K562 (cell line): ENCODE measurements around the gene RIMOC1. TPM values are rescaled to one million over a fixed set of nuclear protein-coding genes. Genes with fewer than 3 reads are reported as not detected.

Source experiments
- ATAC-seq: fragments of 200-7000 bp; cut with Tn5 transposase; 3 replicates; pipeline ENCODE4 v1.9.1; 2020; ENCODE audit warnings: moderate library complexity
- BruUV-seq: library from RNA; stranded (reverse); fragments of 400-500 nt; replicated peaks from 2 replicates; lab custom pipeline; 2021; lab: Mats Ljungman, UMichigan
- CTCF ChIA-PET: fragments of 300-600 bp; formaldehyde crosslinking; extraction: SDS; loops from one replicate; lab custom pipeline; 2021; ENCODE audit warnings: low intra/inter-chr PET ratio; lab: Yijun Ruan, JAX
- POLR2A ChIA-PET: fragments of 300-600, 350-650 bp; sonication (Branson Sonifier 250); formaldehyde crosslinking; extraction: SDS; loops from one replicate; lab custom pipeline; 2021; ENCODE audit warnings: antibody characterized with exemption, inconsistent platforms; lab: Yijun Ruan, JAX
- DNase-seq, 4 experiments: peaks; one replicate each; pipeline versions ENCODE4 v3.0.0 to v3.0.0-alpha.2; 2011 to 2018; ENCODE audit warnings: low spot score in 3 of 4, mixed read lengths in 3 of 4; ENCODE audit errors: extremely low read depth in 1 of 4
- FAIRE-seq: peaks from 2 replicates; lab custom pipeline; 2011; peaks lifted over from hg19 to GRCh38; lab: Jason Lieb, UNC
- H2AFZ ChIP-seq: 2 replicates; pipeline ENCODE4 v1.6.0; 2011; ENCODE audit warnings: low read depth, low read length, control low read depth, inconsistent platforms
- H3K27ac ChIP-seq: fragments of 200-600 bp; 3 replicates; pipeline ENCODE4 v1.8.0; 2011; ENCODE audit warnings: low read depth, mild to moderate bottlenecking, control low read depth, inconsistent platforms, low read length, moderate library complexity, mixed read lengths; ENCODE audit errors: extremely low read depth
- H3K27me3 ChIP-seq, 2 experiments: fragments of 300-600 bp in 1 of 2; 2 replicates in 1 of 2; 3 replicates in 1 of 2; pipeline versions ENCODE4 v1.6.0 to v1.8.0; 2011; ENCODE audit warnings: inconsistent platforms in 2 of 2, low read length in 2 of 2, mild to moderate bottlenecking in 1 of 2, mixed read lengths in 1 of 2, moderate library complexity in 1 of 2; ENCODE audit not compliant: control insufficient read depth in 2 of 2, insufficient read depth in 2 of 2
- H3K36me3 ChIP-seq: fragments of 300-600 bp; 3 replicates; pipeline ENCODE4 v1.8.0; 2011; ENCODE audit warnings: mild to moderate bottlenecking, low read length, inconsistent platforms; ENCODE audit not compliant: control insufficient read depth, insufficient read depth
- H3K4me1 ChIP-seq, 2 experiments: fragments of 200-600 bp in 1 of 2; replicated peaks in 1 of 2; 2 replicates in 1 of 2; 3 replicates in 1 of 2; pipeline versions ENCODE4 v1.5.1 to v1.8.0; 2011; ENCODE audit warnings: inconsistent platforms in 2 of 2, low read length in 2 of 2, mild to moderate bottlenecking in 1 of 2, mixed read lengths in 1 of 2, moderate library complexity in 1 of 2; ENCODE audit not compliant: control insufficient read depth in 2 of 2, insufficient read depth in 2 of 2
- H3K4me2 ChIP-seq: 2 replicates; pipeline ENCODE4 v1.6.1; 2011; ENCODE audit warnings: low read length, control low read depth, inconsistent platforms, mixed read lengths; ENCODE audit not compliant: insufficient read depth
- H3K4me3 ChIP-seq: fragments of 200-600 bp; sonication (generic), shearing (Covaris generic); 2 replicates; pipeline ENCODE4 v1.5.1; 2016; ENCODE audit warnings: control low read depth, inconsistent platforms
- H3K79me2 ChIP-seq: fragments of 200-600 bp; 3 replicates; pipeline ENCODE4 v1.8.0; 2011; ENCODE audit warnings: low read length, inconsistent platforms; ENCODE audit not compliant: control insufficient read depth, insufficient read depth
- H3K9ac ChIP-seq, 2 experiments: 2 replicates each; pipeline versions ENCODE4 v1.6.0 to v1.6.1; 2011; ENCODE audit warnings: low read depth in 2 of 2, low read length in 2 of 2, control low read depth in 1 of 2, inconsistent platforms in 1 of 2, mild to moderate bottlenecking in 1 of 2, mixed read lengths in 1 of 2; ENCODE audit not compliant: insufficient read depth in 1 of 2
- H3K9me1 ChIP-seq: one replicate; pipeline ENCODE4 v1.6.0; 2011; ENCODE audit warnings: inconsistent platforms, mild to moderate bottlenecking, low read length, moderate library complexity; ENCODE audit not compliant: control insufficient read depth, insufficient read depth
- H3K9me3 ChIP-seq: replicated peaks from 2 replicates; pipeline ENCODE4 v1.5.1; 2011; ENCODE audit warnings: low read depth, low read length, inconsistent platforms; ENCODE audit not compliant: control insufficient read depth, insufficient read depth
- H4K20me1 ChIP-seq: replicated peaks from 2 replicates; pipeline ENCODE4 v1.6.1; 2011; ENCODE audit warnings: low read length, inconsistent platforms, mixed read lengths; ENCODE audit not compliant: control insufficient read depth, insufficient read depth
- HDAC6 ChIP-seq: IDR thresholded peaks from 2 replicates; pipeline ENCODE4 v1.6.1; 2012; ENCODE audit warnings: low read depth, mild to moderate bottlenecking, control low read depth, inconsistent platforms, low read length, moderate library complexity
- NKRF ChIP-seq: fragments of 450-650 bp; IDR thresholded peaks from 2 replicates; pipeline ENCODE4 v1.6.1; 2016; ENCODE audit warnings: borderline replicate concordance
- POLR2G ChIP-seq: fragments of 200-400 bp; formaldehyde crosslinking; IDR thresholded peaks from 2 replicates; pipeline ENCODE4 v1.6.1; 2017; ENCODE audit warnings: low read depth, mild to moderate bottlenecking, antibody characterized with exemption, low read length, moderate library complexity
- SIN3B ChIP-seq: fragments of 450-650 bp; IDR thresholded peaks from 2 replicates; pipeline ENCODE4 v1.6.1; 2017; ENCODE audit warnings: low read depth, mild to moderate bottlenecking, moderate library complexity
- TAF1 ChIP-seq: IDR thresholded peaks from 2 replicates; pipeline ENCODE4 v1.6.1; 2011; ENCODE audit warnings: mild to moderate bottlenecking, low read length, moderate library complexity; ENCODE audit not compliant: insufficient read depth, control insufficient read depth, severe bottlenecking; ENCODE audit errors: extremely low read depth
- ZNF512 ChIP-seq: IDR thresholded peaks from 2 replicates; pipeline ENCODE4 v1.6.1; 2016; ENCODE audit warnings: missing genetic modification characterization, missing compliant biosample characterization
- WGBS: fragments of 100-300 bp; shearing (Covaris generic); methylation state at CpG from one replicate; pipeline ENCODE4 v1.1.6; 2016; ENCODE audit warnings: low coverage, mixed read lengths; ENCODE audit not compliant: insufficient coverage; ENCODE audit errors: missing lambda C conversion rate; 5-methylcytosine and 5-hydroxymethylcytosine counted together
- in situ Hi-C: fragments of 300-500 bp; cut with MboI; formaldehyde crosslinking; loops from 4 replicates; pipeline ENCODE4 v1.15.0; 2018; ENCODE audit warnings: inconsistent platforms, mixed read lengths
- intact Hi-C: fragments of 100-400 bp; cut with micrococcal nuclease; formaldehyde crosslinking; loops from 2 replicates; pipeline ENCODE4 v1.14.2; 2022
- polyA plus RNA-seq, 8 experiments: library from polyadenylated mRNA; depleted of rRNA in 4 of 8; stranded (reverse) in 5 of 8; unstranded in 3 of 8; fragments of >200 nt; fragmentation: Nextera tagmentation in 2 of 8; fragmentation: Illumina TruSeq in 1 of 8; extraction: Ambion mirVana in 2 of 8; extraction: Trizol in 1 of 8; gene quantifications; 2 replicates each; pipeline versions ENCODE4 v1.2.1 to v1.2.3, GENCODE V29; 2011 to 2014; ENCODE audit warnings: inconsistent platforms in 1 of 8, missing spikeins in 1 of 8
- total RNA-seq, 7 experiments: library from RNA; depleted of rRNA in 6 of 7; stranded (reverse); fragments of >200 nt in 6 of 7; fragmentation: Illumina TruSeq in 2 of 7; extraction: Trizol in 2 of 7; gene quantifications; 2 replicates each; pipeline versions ENCODE4 v1.2.1 to v1.2.3, GENCODE V29; 2011 to 2021; ENCODE audit warnings: low replicate concordance in 1 of 7
- TF ChIP-seq, protein P1 (sequence below): fragments of 250-450 bp; sonication (Bioruptor Pico); IDR thresholded peaks from 2 replicates; pipeline ENCODE4 v1.5.0; 2021; ENCODE audit warnings: mild to moderate bottlenecking, moderate library complexity

The RIMOC1 gene
- total and polyA plus RNA-seq, 9 of the 15 experiments (the other 6 are each of a cell fraction or from before 2014, with no cell fraction given) = 11.6 to 63.1 (median 30.8) TPM

DNA sequence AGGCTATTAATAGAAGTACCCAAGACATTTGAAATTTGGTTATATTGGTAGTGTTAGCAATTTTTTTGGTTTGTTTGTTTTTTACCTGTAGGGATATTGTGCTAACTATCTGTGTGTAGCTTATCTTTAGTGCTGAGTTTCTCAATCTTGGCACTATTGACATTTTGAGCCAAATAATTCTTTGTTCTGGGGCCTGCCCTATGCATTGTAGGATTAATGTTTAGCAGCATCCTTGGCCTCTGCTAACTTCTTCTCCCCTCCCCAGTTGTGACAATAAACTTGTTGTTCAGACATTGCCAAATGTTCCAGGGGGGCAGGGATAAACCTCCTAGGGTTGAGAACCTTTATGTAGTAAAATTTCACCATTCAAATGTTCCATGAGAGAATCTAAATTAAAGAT is 24.9 kb downstream of the RIMOC1 start:
- in situ Hi-C loops = no loop called here
- no peak for FAIRE-seq

GRCh38 chr5:41932770-41933169 is 28.6 kb downstream of the RIMOC1 start:
- ChIA-PET POLR2A (no interaction called here), CTCF (no interaction called here)
- Histone ChIP-seq H3K4me1 (no peaks in the 10 kb centered on the region), H3K9me3 (no peaks in the 10 kb centered on the region; the same call in 1 of the 2 replicates), H3K4me3 (no peak overlapping the region), H3K9me1 (no peaks in the 10 kb centered on the region), H3K27ac (no peak overlapping the region), H3K36me3 (peaks cover 38% of the 10 kb centered on the region; the same call in 2 of the 3 replicates), H3K9ac (no peak overlapping the region), H4K20me1 (no peaks in the 10 kb centered on the region), H3K4me2 (no peak overlapping the region), H3K27me3 (no peaks in the 10 kb centered on the region), H3K79me2 (no peaks in the 10 kb centered on the region; the same call in 2 of the 3 replicates), H2AFZ (no peak overlapping the region)
- ATAC-seq (no peak), DNase-seq (no peak), FAIRE-seq (no peak)
- WGBS = 56% methylated on average over 2 of the region's 2 CpGs
- in situ Hi-C loops (no loop called here), intact Hi-C loops (no loop called here)
- BruUV-seq = no TSS peak
- TF ChIP-seq, protein P1, sequence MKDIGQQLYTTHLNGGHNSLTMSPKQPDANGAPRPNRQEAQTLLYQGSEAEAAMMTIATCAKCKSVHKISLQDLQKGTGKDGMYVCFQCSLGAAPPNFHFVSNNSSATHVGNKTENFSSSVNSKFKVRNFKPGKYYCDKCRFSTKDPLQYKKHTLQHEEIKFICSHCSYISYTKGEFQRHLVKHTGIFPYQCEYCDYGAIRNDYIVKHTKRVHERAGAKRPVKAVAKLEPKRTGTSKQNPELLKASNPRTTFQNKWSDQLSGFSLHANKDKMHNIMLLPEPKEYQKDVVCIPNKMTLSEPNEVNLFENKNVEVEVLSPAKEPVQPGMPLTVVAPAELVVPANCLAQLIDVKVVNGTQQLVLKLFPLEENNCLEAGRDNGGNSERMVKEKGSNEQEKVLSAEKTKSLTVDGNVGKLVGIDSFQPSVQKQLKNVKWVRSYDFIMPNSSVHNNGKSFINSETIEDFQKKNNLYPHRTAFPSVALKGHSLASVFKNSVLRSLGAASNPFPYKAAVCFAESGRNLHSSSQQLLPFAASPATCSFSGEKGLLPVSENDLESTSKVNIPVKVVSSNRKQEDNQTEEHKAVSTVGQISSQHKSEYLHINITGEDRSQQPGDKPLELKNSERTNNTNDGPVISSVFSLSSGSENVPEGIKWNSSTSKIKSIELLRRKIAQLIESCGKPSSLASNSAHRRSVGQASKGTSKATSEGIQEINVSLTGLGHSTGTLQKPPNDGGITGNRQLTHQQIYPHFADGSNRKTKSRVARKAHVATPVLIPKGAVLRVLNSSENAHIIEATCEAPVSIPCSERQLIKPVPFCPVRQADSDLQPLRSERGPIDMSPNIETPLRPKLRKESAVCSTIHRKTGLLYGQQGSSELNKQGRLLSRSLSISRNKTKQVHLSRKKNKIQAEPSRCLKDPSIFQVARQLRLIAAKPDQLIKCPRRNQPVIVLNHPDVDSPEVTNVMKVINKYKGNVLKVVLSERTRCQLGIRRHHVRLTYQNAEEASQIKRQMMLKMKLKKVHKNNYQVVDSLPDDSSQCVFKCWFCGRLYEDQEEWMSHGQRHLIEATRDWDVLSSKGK = no peak
- TF ChIP-seq TAF1 = no peak
- no peak for TF ChIP-seq POLR2G
- no peak for TF ChIP-seq SIN3B
- no peak for TF ChIP-seq NKRF
- TF ChIP-seq ZNF512 (tag) = no peak

More for the DNA sequence above, 24.9 kb downstream of the RIMOC1 start:
- Histone ChIP-seq H3K9me1 (no peaks in the 10 kb centered on the region), H3K36me3 (peaks cover 21% of the 10 kb centered on the region; the same call in 2 of the 3 replicates), H3K9me3 (no peaks in the 10 kb centered on the region; the same call in 1 of the 2 replicates), H3K4me1 (peaks cover 9 to 13% of the 10 kb centered on the region in 2 experiments; a peak in 3 of 5 replicates), H3K4me3 (no peak overlapping the region), H3K4me2 (no peak overlapping the region), H3K27me3 (no peaks in the 10 kb centered on the region), H3K9ac (no peak overlapping the region), H2AFZ (no peak overlapping the region), H3K27ac (no peak overlapping the region), H3K79me2 (peaks cover 27% of the 10 kb centered on the region), H4K20me1 (no peaks in the 10 kb centered on the region)
- ChIA-PET POLR2A (interaction anchor here (0.5 kb wide), 1 partner anchor 282 kb away, joined by 4 read pairs; no protein-coding TSS in a partner anchor), CTCF (no interaction called here)
- no peak for ATAC-seq
- DNase-seq = no peak
- intact Hi-C loops = no loop called here
- no peak for TF ChIP-seq HDAC6
- BruUV-seq = no TSS peak
